ENCODE results near the gene SLN.

Gene SLN

DNA sequence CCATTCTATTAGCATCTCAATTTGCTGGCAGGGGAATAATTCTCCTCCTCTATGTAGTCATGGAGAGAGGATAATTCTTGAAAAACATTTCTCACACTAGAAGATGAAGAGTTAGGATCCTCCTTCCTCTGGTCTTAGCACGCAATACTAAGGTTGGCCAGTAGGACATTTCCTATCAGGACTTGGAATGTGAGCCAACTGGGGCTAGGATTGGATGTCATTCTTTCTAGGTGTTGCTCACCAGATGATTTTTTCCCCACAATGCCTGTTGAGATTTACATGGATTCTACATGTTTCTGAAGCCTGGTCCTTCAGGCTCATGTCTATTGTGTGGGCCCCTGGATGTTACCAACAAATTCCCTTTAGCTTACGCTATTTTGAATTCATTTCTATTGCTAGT lies 28.0 kb downstream of the SLN start:
- DNase-seq (ENCODE audit: low read depth in 1 of 2, low spot score in 1 of 2): no peak

DNA sequence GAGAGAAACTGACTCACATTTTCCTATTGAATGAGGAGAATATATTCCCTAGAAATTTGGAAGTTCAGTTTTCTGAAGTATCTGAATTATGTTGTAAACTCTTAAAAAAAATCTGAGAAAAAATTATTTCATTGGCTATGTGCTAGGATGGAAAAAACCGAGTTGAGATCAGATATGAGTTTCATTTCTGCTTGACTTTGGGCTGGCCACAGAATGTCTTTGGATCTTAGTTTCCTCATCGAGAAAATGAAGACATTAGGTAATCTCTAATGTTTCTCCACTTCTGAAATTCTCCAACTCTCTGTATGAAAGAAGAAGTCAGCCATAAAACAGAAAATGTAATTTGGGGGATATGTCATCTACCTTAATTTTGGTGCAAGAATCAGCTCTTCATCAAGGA lies 28.8 kb downstream of the SLN start:
- DNase-seq (ENCODE audit: low read depth in 1 of 2, low spot score in 1 of 2): no peak

DNA sequence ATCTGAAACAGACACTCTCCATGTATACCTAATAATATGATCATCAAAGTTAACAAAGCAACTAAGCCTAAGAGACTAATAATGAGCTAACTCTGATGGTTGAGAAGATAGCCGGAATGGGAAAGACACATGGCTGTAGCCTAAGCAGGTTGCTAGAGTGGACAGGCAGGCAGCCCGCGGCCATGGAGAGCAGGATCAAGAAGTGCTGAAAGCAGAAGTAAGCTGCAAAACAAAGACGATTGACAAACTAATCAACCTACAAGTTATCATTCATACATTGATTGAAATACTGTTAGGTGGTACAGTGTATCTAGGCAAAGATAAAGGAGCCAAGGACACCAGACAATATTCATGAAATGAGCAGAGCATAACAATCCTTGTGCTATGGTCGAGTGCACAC lies 29.3 kb downstream of the SLN start:
- no peak for DNase-seq (ENCODE audit: low read depth in 1 of 2, low spot score in 1 of 2)

DNA sequence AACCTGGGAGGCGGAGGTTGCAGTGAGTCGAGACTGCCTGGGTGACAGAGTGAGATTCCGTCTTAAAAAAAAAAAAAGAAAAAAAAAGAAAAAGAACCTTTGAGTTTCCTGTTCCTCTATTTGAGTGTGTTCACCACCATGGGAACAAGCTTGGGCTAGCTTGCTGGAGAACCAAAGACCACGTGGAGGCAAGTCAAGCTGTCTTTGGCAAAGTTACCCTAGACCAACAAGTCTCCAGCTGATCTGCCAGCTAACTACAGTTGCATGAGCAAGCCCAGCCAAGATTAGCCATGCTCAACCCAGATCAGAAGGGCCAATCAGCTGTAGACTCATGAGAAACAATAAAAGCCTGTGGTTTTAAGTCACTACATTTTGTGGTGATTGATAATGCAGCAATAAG lies 29.7 kb downstream of the SLN start:
- no peak for DNase-seq (ENCODE audit: low read depth in 1 of 2, low spot score in 1 of 2)

DNA sequence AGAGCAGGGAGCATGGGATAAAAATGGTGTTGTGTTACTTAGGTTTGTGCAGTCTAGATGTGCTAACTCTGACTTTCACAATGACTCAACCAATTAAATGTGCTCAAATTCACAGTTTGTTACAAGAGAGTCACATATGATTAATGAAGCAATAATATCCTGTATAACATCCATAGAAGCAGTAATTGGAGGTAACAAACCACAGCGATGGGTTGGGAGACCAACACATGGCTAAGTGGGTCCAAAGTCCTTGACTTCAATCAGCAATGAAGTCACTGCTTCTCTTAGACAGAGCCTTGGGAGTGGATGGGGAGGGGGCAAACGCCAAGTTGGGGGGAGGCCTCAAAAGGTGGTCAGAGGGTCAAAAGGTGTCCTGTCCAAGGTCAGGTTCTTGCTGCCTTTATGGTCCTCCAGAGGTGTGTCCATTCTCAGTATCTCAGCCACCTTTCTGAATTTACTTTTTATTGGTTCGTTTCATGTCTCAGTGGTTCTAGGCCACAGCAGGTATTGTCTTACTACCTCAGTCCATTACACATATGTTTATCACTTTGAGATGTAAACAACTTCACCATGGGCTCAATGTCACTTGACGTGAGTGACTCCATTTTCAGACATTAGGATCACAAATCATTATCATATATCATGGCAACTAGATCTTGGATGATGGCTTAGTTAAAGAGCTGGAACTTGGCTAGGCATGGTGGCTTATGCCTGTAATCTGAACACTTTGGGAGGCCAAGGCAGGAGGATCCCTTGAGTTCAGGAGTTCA lies 32.4 kb downstream of the SLN start:
- DNase-seq (ENCODE audit: low read depth in 1 of 2, low spot score in 1 of 2): no peak

DNA sequence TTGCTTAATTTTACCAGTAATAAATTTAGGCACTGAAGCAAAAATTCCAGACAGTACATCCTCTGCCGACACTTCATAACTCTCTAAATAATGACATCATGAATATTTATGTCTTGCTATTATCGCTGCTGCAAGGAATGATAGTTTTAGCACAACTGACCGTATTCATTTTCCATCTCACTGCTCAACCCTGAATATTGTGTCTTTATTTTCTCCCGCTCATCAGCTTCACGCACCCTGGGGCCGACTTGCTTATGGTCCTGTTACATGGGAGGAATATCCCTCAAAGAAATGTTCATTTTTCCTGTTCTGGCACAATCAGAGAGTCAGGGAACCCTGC lies 33.3 kb downstream of the SLN start:
- no peak for DNase-seq (ENCODE audit: low read depth in 1 of 2, low spot score in 1 of 2)

DNA sequence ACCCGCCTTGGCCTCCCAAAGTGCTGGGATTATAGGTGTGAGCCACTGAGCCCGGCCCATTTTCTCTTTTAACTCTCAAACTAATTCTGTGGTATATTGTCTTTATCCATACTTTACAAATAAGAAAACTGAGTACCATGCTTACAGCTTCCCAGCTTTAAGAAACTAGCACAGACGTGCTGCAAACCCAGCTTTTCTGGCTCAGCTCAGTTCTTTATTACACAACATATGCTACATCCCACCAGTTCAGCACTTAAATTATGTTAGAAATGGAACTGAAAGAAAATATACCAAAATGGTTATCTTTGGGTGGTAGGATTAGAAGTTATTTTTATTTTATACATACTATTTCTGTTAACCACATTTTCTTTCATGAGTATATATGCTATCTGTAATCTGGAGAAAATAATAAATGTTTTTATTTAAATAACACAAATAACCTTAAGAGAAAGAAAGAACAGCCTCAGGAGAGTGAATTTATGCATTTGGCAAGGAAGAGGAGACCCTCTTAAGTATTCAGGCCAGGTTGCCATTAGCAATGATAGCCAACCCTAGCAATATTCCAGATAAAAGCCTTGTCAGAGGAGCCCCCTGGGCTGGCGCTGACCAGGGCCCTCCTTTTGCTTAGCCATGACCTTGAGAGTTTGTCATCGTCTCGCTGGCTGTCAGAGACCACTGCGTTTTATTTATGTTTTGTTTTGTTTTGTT lies 33.8 kb downstream of the SLN start:
- no peak for DNase-seq (ENCODE audit: low read depth in 1 of 2, low spot score in 1 of 2)

DNA sequence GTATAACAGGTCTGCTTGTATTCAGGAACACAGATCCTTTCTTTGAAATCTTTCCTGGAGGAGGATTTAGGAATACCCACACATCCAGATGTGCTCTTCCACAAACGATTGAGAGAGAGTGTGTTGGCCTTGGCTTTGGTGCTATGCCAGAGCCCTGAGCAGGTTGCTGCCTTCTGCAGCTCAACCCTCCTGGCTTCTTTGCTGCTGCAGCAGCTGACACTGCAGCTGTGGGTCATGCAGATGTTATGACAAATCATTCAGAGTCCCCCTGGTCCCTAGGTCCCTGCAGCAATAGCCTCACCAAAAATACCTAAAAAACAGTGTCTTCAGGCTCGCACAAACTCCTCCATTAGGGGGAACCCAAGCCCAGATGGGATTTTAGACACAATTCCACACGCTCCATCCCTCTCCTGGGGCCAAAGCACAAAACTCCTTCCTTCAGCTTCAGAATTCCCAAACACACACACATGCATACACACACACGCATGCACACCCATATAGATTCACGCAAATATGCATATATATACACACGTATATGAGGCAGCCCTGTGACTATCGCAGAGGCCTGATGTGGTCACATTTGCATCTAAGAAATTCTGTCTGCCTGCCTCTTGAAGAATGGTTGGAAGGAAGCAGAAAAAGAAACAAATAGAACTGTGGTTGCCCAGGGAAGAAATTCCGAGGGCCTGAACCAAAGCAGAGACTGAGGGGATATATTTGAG lies 35.4 kb downstream of the SLN start:
- no peak for DNase-seq (ENCODE audit: low read depth in 1 of 2, low spot score in 1 of 2)

DNA sequence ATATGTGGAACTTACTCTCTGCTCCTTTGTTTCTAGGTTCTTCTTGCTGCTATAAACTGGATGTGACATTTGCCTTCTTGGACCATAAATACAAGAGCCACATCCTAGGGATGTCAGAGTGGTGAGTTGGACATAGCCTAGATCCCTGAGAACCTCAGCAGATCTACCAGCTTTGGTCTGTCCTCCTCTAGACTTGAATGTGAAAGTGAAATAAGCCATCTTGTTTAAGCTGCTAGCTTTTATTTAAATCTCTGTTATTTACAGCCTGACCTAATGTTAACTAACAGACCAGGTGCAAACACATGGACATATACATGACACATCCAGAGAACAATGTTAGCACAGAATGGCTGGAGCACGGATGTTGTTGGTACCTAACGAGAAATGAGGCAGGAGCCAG lies 36.0 kb downstream of the SLN start:
- no peak for DNase-seq (ENCODE audit: low read depth in 1 of 2, low spot score in 1 of 2)

DNA sequence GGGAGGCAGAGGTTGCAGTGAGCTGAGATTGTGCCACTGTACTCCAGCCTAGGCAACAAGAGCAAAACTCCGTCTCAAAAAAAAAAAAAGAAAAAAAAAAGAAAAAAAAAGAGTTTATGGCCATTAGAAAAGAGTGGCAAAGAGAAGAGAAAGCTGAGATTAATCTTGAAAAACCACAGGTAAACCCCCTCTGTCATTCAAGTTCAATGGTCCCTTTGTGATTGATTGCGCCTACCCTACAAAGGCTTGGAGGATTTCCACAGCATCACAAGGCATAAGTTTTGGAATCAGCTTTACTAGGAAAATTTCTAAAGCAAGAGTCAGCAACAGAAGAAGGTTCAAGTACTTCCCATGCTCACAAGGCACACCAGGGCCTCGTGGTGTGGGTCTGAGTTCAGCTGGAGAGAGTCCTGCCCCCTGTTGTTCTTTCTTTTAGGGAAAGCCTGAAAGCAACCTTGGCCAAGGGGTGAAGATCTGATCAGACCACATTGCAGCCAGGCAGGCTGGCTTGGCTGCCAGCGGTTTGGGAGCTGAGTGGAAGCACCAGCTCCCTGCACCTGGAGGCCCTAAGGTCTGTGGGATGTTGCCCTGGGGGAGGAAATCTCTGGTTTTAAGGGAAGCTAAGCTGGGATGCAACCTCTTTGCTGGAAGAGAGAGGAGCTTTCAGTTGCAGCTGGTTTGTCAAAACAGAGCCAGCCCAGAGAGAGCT lies 41.8 kb downstream of the SLN start:
- DNase-seq (ENCODE audit: low read depth in 1 of 2, low spot score in 1 of 2): no peak

DNA sequence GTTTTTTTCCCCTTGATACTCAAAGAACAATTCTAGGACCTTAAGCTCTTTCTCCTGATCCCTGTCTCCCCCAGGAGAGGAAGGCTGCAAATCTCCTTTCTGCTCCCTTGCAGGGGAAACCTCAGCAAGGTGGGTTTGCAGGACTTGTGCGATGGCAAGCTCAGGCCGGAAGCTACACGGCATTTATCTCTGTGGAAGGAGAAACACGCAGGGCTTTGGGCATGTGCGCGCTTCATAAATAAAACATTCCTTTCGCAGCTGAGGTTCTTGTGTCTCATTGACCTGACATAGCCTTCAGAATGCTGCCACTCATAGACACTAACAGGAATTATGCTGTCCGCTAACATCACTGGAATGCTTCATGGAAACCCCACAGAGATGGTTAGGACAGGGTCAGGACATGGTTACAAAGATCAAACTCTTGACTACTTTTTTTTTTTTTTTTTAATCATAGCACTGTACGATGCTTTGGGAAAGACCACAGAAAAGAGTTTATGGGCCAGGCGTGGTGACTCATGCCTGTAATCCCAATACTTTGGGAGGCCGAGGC lies 42.6 kb downstream of the SLN start:
- DNase-seq (ENCODE audit: low read depth in 1 of 2, low spot score in 1 of 2): no peak

DNA sequence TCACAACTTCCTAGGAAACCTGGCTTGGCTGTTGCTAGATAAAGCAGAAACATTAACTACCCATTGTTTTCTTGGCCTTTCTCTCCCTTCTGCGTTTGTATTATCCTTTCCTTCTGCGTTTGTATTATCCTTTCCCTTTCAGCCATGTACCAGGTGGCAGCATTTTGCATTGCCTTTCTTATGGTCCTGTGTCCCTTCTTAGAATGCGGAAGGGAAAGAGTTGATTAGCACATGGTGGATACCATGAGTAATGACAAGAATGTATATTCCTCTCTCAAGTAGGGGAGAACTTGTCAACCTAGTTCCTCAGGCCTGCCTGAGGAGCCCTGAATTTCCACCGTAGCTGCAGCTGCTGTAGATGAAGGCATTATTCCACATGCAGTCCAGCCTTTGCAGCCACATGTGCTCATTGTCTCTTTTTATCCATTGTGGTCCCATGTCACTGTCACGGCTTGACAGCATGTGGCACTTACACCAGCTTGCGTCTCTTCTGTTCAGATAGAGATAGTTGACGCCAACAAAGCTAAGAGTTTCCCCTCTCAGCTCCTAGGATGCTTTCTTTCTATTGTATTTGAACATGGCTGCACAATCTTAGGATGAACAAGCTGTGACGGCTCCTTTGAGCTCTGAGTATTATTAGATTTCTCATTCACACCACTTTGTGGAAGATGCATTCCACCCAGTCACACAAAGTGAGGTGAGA lies 44.8 kb downstream of the SLN start:
- no peak for DNase-seq (ENCODE audit: low read depth in 1 of 2, low spot score in 1 of 2)

DNA sequence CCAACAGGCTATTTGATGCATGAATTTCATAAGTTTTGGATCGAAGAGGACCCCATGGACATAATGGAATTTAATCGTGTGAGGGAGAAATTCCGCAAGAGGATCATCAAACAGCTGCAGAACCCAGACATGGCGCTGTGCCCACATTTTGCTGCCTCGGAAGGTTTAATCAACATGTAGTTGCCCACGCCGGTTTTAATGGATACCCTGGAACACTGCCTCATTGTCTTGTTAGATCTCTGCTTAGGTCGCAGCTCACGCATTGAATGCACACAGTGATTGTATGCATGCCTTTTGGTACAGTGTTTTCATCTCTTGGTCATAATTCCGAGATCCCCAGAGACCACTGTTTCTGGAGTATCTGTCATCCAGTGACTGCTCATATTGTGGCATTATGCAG lies 46.8 kb downstream of the SLN start:
- no peak for DNase-seq (ENCODE audit: low read depth in 1 of 2, low spot score in 1 of 2)

DNA sequence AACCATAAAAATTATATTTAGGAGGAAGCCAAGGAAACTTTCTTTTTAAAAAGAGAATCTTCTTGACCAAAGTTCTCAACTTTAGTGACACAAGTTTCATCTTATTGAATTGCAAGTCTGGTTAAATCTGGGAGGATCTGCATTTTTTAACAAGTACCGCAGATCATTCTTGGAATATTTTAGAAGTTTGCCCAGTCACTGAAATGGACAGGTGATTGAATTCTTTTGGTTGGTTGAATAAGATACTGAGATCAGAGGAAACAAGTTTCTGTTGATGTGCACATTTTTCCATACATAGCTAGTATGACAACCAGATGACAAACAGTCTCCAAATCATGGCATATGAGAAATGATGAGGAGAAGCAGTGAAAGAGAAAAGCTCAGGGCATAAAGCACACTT lies 50.2 kb downstream of the SLN start:
- DNase-seq (ENCODE audit: low read depth in 1 of 2, low spot score in 1 of 2): no peak

DNA sequence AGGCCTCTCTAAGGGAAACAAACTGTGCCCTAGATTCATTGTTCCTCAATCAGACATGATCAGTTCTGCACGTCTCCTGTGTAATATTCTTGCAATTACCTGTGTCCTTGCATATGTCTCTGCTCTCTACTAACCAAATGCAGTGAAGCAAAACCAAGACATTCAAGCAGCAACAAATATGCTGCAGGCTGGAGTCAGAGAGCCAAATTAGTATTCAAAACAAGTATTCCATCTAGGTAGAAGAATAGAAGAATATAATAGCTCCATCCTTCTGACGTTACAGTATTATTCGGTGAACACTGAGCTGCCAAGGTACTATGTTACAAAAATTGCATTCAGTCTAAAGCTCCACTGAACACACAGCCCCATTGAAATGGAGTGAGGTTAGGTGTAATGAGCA lies 51.8 kb downstream of the SLN start:
- DNase-seq (ENCODE audit: low read depth in 1 of 2, low spot score in 1 of 2): no peak

DNA sequence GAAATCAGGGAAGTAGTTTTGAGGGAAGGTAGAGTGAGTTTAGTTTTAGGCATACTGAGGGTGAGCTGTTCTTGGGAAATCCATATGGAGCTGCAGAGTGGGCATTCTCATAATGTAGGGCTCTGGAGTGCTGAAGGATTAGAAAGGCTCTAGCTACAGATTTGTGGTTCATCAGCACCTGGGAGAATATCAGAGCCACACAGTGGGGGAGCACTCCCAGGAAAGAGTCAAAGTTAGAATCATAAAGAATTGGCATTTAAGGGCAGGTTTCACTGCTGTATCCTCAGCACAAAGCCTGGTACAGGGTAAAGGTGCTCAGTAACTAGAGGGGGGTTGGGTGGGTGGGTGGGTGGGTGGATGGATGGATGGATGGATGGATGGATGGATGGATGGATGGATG lies 52.5 kb downstream of the SLN start:
- no peak for DNase-seq (ENCODE audit: low read depth in 1 of 2, low spot score in 1 of 2)
